Neural cell (in vitro differentiated cells): ENCODE data around the gene FHL3.

Source experiments
- CTCF ChIP-seq: fragments of 450-650 bp; IDR thresholded peaks from 2 replicates; pipeline ENCODE4 v1.5.1; 2014; ENCODE audit warnings: antibody characterized with exemption, mild to moderate bottlenecking, moderate library complexity; ENCODE audit not compliant: poor library complexity, severe bottlenecking
- EP300 ChIP-seq: fragments of 450-650 bp; conservative IDR thresholded peaks from 2 replicates; pipeline ENCODE4 v1.6.1; 2014; ENCODE audit warnings: antibody characterized with exemption, mild to moderate bottlenecking, moderate library complexity; ENCODE audit not compliant: poor library complexity, severe bottlenecking
- EZH2 ChIP-seq: fragments of 200-600, 300-800 bp; shearing (Covaris generic), sonication (generic); IDR thresholded peaks from 2 replicates; pipeline ENCODE4 v1.6.1; 2014; ENCODE audit warnings: antibody characterized with exemption, low read length, borderline replicate concordance, mild to moderate bottlenecking; ENCODE audit not compliant: insufficient read depth, poor library complexity, severe bottlenecking
- POLR2AphosphoS5 ChIP-seq: IDR thresholded peaks from 2 replicates; pipeline ENCODE4 v1.6.1; 2012
- RAD21 ChIP-seq: fragments of 450-650 bp; conservative IDR thresholded peaks from 2 replicates; pipeline ENCODE4 v1.6.1; 2014; ENCODE audit warnings: antibody characterized with exemption, mild to moderate bottlenecking, moderate library complexity
- REST ChIP-seq: IDR thresholded peaks from 2 replicates; pipeline ENCODE4 v1.6.1; 2012; ENCODE audit warnings: borderline replicate concordance

GRCh38 chr1:37949524-37950152 is 55.7 kb downstream of the FHL3 start:
- TF ChIP-seq CTCF, result no peak
- no peak for TF ChIP-seq EP300
- TF ChIP-seq POLR2AphosphoS5, result no peak
- TF ChIP-seq RAD21, result no peak
- TF ChIP-seq EZH2, result no peak
- TF ChIP-seq REST, result no peak
